MCF 10A (cell line): ENCODE measurements around the gene TMEM91. TPM values are rescaled to one million over a fixed set of nuclear protein-coding genes. Genes with fewer than 3 reads are reported as not detected.

Experiments used
- BruUV-seq: library from RNA; stranded (reverse); fragments of 400-500 nt; replicated peaks from 2 replicates; lab custom pipeline; 2021; lab: Mats Ljungman, UMichigan
- CTCF ChIA-PET: fragments of 300-600 bp; sonication (Branson Sonifier 250); formaldehyde crosslinking; extraction: SDS; loops from one replicate; lab custom pipeline; 2021; ENCODE audit warnings: antibody characterized with exemption, inconsistent platforms; lab: Yijun Ruan, JAX
- POLR2A ChIA-PET: fragments of 300-600, 350-650 bp; sonication (Branson Sonifier 250); formaldehyde crosslinking; extraction: SDS; loops from one replicate; lab custom pipeline; 2020; ENCODE audit warnings: antibody characterized with exemption, inconsistent platforms; lab: Yijun Ruan, JAX
- DNase-seq: peaks from one replicate; pipeline ENCODE4 v3.0.0-alpha.2; 2018; ENCODE audit not compliant: unreplicated experiment
- H3K27ac Mint-ChIP-seq: one replicate; pipeline ENCODE4 v1.8.0; 2022; ENCODE audit warnings: mild to moderate bottlenecking, low read depth, mixed read lengths; ENCODE audit not compliant: unreplicated experiment
- H3K27me3 Mint-ChIP-seq: one replicate; pipeline ENCODE4 v1.8.0; 2022; ENCODE audit warnings: mixed read lengths; ENCODE audit not compliant: insufficient read depth, unreplicated experiment
- H3K36me3 Mint-ChIP-seq: one replicate; pipeline ENCODE4 v1.8.0; 2022; ENCODE audit warnings: mild to moderate bottlenecking, moderate library complexity, mixed read lengths; ENCODE audit not compliant: insufficient read depth, unreplicated experiment
- H3K4me1 Mint-ChIP-seq: one replicate; pipeline ENCODE4 v1.8.0; 2022; ENCODE audit warnings: mixed read lengths; ENCODE audit not compliant: insufficient read depth, unreplicated experiment
- H3K4me3 Mint-ChIP-seq: one replicate; pipeline ENCODE4 v1.8.0; 2022; ENCODE audit warnings: mild to moderate bottlenecking, moderate library complexity, mixed read lengths; ENCODE audit not compliant: unreplicated experiment
- H3K9me3 Mint-ChIP-seq: one replicate; pipeline ENCODE4 v1.8.0; 2022; ENCODE audit warnings: mixed read lengths; ENCODE audit not compliant: unreplicated experiment
- CTCF ChIP-seq: fragments of 200-600 bp; IDR thresholded peaks from one replicate; pipeline ENCODE4 v1.8.0; 2022; ENCODE audit warnings: antibody characterized with exemption, mild to moderate bottlenecking; ENCODE audit not compliant: unreplicated experiment
- intact Hi-C: fragments of 100-400 bp; cut with micrococcal nuclease; formaldehyde crosslinking; loops from 2 replicates; pipeline ENCODE4 v1.14.1; 2022
- total RNA-seq: library from RNA; stranded (reverse); gene quantifications from 2 replicates; pipeline ENCODE4 v1.2.3, GENCODE V29; 2022

TMEM91 gene
- total RNA-seq, 1 experiment from 2014 or later = 6.1 TPM

GRCh38 chr19:41355035-41355434 lies 21.3 kb upstream of the TMEM91 start:
- Mint-ChIP-seq H3K9me3 (no peaks in the 10 kb centered on the region), H3K4me1 (peaks cover 24% of the 10 kb centered on the region), H3K4me3 (peak overlapping the region; percentile 1), H3K36me3 (peaks cover 6% of the 10 kb centered on the region), H3K27ac (no peak overlapping the region), H3K27me3 (no peaks in the 10 kb centered on the region)
- BruUV-seq = no TSS peak
- DNase-seq = no peak
- ChIA-PET CTCF (interaction anchor here (0.6 to 5.2 kb wide), 9 partner anchors 9 to 532 kb away, joined by 3 to 34 read pairs (median 3); partner anchors contain the start of gene B9D2), POLR2A (interaction anchor here (1.0 kb wide), 1 partner anchor 26 kb away, joined by 3 read pairs; no protein-coding TSS in a partner anchor)
- TF ChIP-seq CTCF = no peak
- intact Hi-C loops = no loop called here

GRCh38 chr19:41355802-41356201 lies 20.5 kb upstream of the TMEM91 start:
- TF ChIP-seq CTCF = no peak
- intact Hi-C loops = no loop called here
- H3K27ac Mint-ChIP-seq = no peak overlapping the region
- ChIA-PET CTCF (interaction anchor here (0.6 to 5.2 kb wide), 8 partner anchors 8 to 531 kb away, joined by 3 to 34 read pairs (median 3); partner anchors contain the start of gene B9D2), POLR2A (interaction anchor here (0.6 to 1.0 kb wide), 2 partner anchors 27 to 588 kb away, joined by 3 read pairs; no protein-coding TSS in a partner anchor)
- BruUV-seq = no TSS peak
- no peak overlapping the region for H3K4me3 Mint-ChIP-seq
- H3K36me3 Mint-ChIP-seq = peaks cover 6% of the 10 kb centered on the region
- H3K9me3 Mint-ChIP-seq = no peaks in the 10 kb centered on the region
- H3K27me3 Mint-ChIP-seq = no peaks in the 10 kb centered on the region
- H3K4me1 Mint-ChIP-seq = peaks cover 20% of the 10 kb centered on the region
- DNase-seq = no peak

DNA sequence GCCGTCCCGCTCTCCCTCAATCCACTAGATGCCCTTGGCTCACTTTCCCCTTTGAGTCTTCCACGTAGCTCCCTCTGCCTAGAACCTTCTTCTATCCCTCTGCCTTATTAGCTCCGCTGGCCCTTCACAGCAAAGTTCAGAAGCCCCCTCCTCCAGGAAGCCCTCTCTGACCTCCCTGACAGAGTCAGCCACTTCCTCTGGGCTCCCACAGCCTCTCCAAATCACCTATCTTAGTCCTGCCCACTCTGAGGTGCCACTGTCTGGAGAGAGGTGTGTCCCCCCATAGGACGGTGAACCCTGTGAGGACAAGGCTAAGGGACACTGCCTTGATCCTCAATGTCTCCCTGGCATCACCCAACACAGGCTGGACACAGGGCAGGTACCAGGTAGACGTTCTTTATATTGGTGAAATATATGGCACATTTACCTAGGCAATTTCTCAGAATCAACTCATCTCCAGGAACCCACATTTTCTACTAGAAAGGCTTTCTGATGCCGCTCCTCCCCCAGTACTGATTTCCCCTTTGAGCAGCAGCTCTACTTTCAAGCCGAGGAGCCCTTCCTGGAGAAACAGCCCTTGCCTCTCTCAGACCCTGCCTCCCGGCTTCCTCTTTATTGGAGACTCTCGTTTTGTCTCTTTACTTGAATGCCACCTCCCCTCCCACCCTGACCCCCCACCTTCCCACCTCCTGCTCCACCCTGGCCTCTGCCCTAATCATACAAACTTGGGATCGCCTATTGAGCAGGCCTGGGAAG lies 19.2 kb upstream of the TMEM91 start:
- peaks cover 9% of the 10 kb centered on the region for H3K4me1 Mint-ChIP-seq
- POLR2A ChIA-PET = no interaction called here
- CTCF ChIA-PET = no interaction called here
- no TSS peak for BruUV-seq
- H3K27ac Mint-ChIP-seq = no peak overlapping the region
- no peak for DNase-seq
- no peak overlapping the region for H3K4me3 Mint-ChIP-seq
- intact Hi-C loops = no loop called here
- H3K27me3 Mint-ChIP-seq = no peaks in the 10 kb centered on the region
- no peak for TF ChIP-seq CTCF
- peaks cover 6% of the 10 kb centered on the region for H3K36me3 Mint-ChIP-seq
- H3K9me3 Mint-ChIP-seq = no peaks in the 10 kb centered on the region

DNA sequence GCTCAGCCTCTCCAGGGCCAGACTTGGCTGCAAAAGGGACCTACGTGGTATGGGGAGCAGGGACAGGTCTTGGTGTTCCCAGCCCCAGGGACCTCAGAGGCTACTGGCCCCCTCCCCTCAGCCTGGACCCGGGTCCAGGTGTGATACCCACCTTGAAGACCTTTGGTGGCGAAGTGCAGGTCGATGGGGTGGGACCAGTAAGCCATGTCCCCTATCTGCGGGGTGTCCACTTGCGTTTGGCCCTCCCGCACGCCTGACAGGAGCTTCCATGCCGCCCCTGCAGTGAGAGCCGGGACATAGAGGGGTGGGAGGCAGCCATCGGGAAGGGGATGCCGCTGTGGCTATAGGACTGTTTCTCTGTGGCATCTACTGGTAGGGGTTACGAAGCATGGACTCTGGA lies 18.6 kb upstream of the TMEM91 start:
- Mint-ChIP-seq H3K4me3 (no peak overlapping the region), H3K27ac (no peak overlapping the region), H3K4me1 (peaks cover 6% of the 10 kb centered on the region), H3K36me3 (peaks cover 6% of the 10 kb centered on the region), H3K27me3 (no peaks in the 10 kb centered on the region), H3K9me3 (no peaks in the 10 kb centered on the region)
- POLR2A ChIA-PET = no interaction called here
- no peak for DNase-seq
- CTCF ChIA-PET = interaction anchor here (0.7 kb wide), 1 partner anchor 54 kb away, joined by 3 read pairs; no protein-coding TSS in a partner anchor
- intact Hi-C loops = no loop called here
- TF ChIP-seq CTCF = no peak
- BruUV-seq = no TSS peak
